GM15510 (cell line): ENCODE data around the gene STARD7.
A peak's percentile ranks its signal among the peaks of the same experiment; 100 is the strongest.

Experiments used
- POLR2A ChIP-seq: IDR thresholded peaks from 3 replicates; pipeline ENCODE4 v1.6.1; 2011; ENCODE audit warnings: borderline replicate concordance; ENCODE audit not compliant: insufficient read length; ENCODE audit errors: extremely low read depth

STARD7 gene

DNA sequence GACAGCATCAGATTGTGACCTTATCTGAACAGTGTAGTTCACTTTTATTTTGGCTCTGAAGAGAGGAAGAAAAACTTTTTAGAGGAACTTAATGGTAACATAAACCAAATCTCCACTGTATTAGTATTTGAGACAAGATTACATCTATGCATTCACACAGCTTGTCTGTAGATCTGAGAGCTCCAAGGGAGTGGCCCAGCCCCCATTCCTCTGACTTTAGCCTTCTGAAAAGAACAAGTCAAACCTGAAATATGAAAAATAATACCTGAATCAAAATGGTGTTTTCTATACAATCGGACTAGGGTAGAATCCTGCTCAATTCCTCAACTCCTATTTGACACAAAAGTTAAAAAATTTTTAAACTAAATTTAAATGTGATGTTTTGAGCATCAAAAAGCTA is 23.1 kb downstream of the STARD7 start:
- TF ChIP-seq POLR2A: no peak

DNA sequence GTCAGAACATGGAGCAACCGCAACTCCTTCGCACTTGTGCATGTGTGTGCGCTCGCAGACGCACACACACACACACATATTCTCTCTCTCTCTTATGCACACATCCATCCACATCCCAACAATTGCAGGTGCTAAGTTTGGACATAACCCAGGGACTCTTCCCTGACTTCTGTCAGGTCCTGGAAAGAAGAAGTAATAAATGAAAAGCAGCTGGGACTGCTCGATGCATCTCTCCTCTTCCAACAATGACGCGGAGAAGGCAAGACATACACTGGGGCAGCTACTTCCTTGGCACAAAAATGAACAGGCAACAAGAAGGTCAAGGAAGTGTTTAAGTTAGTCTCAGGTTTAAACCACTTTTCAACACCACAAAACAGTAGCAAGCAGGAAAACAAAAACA is 23.6 kb downstream of the STARD7 start:
- TF ChIP-seq POLR2A: no peak

DNA sequence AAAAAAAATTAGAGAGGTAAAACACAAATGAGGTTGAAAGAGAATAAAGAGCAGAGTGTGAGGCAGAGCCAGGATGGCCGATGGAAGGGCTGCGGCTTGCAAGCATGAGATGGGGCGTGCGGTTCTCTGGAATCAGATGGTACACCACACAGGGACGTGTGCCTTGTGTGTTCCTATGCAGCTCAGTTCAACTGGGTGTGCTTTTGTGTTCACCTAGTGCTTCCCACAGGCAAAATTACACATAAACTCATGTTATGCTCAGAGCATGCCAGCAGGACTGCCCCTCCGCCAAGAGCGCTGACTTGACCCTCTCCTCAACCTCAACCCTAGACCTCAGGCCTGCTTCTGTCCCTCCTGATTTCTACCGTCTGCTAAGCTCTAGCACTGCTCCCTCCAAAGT is 24.4 kb downstream of the STARD7 start:
- no peak for TF ChIP-seq POLR2A

DNA sequence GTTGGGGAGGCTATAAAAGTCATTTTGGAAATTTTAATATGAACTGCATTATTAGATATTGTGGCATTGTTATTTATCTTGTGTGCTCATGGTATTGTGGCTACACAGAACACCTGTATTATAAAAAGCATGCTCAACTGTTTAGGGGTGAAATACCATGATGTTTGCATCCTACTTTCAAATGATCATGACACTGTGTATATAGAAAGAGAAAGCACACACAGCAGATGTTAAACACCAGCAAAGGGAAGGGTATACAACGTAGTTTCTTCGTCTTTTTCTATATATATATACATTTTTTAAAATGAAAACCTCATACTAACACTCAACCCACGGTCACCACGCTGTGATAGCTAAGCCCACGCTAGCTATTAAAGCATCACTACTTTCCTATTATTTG is 27.1 kb downstream of the STARD7 start:
- no peak for TF ChIP-seq POLR2A

DNA sequence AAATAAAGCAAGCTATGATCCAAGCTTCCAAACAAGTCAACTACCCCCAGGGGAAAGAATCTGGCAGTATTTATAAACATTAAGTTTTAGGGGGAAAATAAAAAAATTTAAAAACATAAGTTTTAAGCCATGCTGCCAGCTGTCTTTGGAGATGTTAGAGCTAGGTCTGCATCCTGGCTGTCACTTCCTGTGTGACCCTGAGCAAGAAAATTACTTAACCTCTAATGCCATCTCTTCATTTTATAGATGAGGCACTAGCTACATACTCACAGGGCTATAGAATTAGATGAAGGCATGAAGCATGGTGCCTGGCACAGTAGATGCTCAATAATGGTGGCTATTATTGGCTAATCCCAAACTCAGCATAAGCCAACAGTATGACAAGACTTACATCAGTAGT is 28.1 kb downstream of the STARD7 start:
- TF ChIP-seq POLR2A: no peak

DNA sequence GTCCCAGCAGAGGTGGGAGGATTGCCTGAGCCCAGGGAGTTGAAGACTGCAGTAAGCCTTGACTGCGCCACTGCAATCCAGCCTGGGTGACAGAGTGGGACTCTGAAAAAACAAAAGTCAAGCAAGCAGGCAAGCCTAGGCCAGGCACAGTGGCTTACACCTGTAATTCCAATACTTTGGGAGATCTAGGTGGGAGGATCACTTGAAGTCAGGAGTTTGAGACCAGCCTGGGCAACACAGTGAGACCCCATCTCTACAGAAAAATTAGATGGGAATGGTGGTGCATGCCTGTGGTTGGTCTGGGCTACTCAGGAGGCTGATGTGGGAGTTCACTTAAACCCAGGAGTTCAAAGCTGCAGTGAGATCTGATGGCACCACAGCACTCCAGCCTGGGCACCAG is 28.6 kb downstream of the STARD7 start:
- TF ChIP-seq POLR2A: no peak

DNA sequence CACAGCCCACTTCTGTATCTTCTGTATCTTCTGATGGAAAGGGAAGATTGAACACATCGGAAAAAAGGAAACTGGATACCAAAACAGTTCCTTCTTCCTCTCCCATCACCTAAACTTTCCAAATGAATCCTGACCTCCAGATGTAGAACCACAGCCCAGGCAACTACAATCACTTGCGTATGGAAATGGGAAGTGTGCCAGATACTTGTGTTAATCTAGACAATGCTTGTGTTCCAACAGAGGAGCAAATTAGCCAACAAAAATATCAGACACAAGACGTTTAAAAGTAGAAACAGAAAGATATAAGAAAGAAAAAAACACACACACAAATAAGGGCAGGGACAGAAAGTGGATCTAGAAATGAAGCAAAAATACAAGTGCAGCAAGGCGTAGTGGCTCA is 32.0 kb downstream of the STARD7 start:
- TF ChIP-seq POLR2A: no peak

DNA sequence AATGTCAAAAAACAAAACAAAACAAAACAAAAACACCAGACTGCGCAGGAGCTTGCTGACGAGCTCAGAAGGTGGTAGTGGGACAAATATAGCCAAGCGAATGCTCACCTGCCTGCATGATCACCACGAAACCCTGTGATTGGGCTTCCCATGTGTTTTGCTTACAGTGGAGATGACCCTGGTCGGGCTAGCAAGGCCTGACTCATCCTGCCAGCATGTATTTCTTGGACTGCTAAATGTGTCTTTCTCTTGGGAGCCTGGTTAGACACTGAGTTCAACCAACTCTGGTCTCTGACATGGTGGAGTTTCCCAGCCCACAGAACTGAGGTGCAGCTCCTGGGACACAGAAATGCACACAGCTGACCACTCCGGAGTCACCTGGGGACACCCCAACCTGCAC is 32.7 kb downstream of the STARD7 start:
- TF ChIP-seq POLR2A: no peak

DNA sequence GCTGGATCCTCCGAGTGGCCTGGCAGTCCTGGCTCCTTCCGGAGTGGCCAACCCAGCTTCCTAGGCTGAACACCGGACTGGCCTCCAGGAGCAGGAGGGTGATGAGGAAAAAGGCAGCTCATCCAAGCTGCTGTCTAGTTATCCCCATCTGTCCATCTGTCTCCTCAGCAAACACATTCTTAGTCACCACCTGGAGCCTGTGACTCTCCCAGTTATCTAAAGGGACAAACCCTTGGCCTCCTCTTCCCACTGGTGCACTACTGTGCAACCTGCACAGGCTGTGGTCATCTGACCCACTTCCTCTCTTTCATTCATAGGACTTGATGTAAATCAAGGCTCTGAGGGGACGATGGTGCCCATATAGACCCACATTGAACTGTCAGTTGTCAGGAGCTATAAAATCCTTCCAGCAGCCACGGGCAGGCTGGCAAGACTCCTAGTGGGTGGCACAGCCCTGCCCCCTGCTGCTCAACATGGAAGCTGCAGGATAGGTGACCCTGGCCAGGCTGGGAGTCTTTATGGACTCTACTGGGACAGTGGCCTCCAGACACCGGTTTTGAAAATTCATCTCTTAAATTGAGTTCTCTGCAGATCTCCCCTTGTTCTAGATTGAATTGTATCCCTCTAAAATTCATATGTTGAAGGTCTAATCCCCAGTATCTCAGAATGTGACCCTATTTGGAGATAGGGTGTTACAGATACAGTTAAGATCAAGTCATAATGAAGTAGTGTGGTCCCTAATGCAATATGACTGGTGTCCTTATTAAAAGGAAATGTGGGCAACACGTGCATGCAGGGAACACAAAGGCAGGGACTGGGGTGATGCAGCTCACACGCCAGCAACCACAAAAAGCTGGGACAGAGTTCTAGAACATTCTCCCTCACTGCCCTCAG is 34.1 kb downstream of the STARD7 start:
- TF ChIP-seq POLR2A: no peak

DNA sequence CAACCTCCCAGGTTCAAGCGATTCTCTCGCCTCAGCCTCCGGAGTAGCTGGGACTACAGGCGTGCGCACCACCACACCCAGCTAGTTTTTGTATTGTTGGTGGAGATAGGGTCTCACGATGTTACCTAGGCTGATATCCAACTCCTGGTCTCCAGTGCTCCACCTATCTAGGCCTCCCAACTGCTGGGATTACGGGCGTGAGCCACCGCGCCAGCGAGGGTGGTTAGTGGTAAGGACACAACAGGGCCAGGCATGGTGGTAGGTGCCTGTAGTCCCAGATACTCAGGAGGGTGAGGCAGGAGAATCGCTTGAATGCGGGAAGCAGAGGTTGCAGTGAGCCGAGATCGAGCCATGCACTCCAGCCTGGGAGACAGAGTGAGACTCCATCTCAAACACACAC is 36.8 kb downstream of the STARD7 start:
- no peak for TF ChIP-seq POLR2A

DNA sequence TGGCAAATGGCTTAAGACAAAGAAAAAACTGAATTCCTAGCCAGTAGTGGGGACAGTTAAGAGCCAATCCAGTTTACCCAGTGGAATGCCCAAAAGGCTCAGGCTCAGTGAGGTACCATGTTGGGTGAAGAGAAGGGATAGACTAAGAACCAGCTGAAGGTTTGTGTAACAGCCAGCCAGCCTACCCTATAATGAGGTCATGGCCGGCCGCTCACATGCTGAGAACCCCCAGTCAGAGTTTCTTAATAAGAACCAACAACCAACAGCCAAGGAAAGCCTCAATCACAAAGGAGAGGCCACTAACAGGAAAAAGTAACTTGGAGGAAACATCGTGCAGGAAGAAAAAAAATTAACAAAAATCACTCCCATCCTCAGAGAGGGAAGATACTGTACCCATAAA is 38.0 kb downstream of the STARD7 start:
- TF ChIP-seq POLR2A: no peak

DNA sequence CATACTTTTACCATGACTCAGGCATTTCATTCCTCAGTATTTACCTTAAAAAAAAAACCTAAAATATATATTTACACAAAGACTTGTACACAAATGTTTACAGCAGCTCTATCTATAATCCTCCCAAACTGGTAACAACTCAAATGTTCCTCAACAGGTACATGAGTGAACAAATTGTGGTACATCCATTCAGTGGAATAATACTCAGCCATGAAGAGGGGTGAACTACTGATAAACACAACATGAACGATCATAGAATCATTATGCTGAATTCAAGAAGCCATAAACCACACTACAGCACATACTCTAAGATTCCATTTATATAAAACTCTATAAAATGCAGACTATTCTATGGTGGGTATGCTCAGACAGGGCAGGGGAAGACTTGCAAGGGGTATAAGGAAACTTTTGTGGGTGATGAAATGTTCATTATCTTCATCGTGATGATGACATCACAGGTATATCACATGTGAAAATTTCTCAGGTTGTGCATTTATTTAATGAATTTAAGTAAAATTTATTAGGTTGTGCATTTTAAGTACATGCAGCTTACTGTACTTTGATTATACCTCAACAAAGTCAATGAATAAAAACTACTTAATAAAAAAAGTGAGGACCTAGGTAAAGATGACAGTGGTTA is 38.6 kb downstream of the STARD7 start:
- TF ChIP-seq POLR2A: no peak

DNA sequence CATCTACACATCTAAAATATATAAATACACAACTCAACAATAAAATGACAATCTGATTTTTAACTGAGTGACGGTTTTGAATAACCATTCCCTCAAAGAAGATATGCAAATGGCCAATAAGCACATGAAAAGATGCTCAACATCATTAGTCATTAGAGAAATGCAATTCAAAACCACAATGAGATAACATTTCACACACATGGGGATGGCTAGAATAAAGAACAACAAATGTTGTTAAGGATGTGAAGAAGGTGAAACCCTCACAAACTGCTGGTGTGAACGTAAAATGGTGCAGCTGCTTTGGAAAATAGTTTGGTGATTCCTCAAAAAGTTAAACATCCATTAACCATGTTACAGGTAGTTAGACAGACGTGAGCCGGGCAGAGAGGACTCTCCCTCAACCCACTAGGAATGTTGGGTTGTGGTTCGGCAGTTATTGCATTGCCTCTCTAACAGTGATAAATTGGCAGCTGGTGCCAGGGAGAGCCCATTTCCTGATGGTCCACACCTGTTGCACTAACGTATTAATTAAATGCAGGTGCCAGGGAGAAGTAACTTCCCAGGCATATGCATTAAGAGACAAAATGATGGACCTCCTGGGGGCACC is 41.1 kb downstream of the STARD7 start:
- no peak for TF ChIP-seq POLR2A

DNA sequence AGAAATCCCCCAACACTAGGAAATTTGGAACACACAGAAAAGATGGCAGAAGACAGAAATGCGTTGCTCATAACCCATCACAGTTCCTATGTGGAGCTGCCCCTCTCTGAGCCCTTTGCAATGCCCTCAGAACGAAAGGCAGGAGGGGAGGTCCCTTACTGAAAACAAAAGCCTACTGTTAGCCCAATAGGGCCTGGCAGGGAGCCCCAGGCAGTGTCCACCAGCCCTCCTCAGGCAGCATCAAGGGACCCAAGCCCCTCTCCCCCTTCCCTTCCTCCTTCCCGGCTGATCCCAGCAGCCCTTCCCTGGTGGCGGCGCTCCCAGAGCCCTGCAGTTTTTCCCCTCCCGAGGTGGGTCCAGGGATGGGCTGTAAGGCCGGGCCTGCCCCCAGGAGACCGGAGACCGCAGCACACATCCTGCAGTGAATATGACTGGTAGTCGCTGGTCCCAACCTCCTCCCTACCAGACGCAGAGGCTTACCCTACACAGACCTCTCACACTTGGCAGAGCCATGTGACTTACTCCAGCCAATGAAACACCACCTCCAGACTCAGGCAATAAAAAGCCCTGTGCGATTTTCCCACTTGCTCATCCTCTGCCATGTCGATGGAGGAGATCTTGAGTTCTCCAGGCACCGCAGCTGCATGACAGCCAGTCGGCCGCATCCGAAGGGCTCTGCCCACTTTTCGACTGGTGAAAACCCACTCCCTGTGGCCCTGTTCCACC is 44.0 kb downstream of the STARD7 start:
- TF ChIP-seq POLR2A: peak; percentile 74
